GM12878 (cell line): Measurements from ENCODE around the gene MRPL55. TPM values are rescaled to one million over a fixed set of nuclear protein-coding genes. Genes with fewer than 3 reads are reported as not detected.

ENCODE experiments used
- ATAC-seq: fragments of 200-7000 bp; cut with Tn5 transposase; 3 replicates; pipeline ENCODE4 v1.9.1; 2020; ENCODE audit warnings: mild to moderate bottlenecking, moderate library complexity
- BruUV-seq: library from RNA; stranded (reverse); fragments of 400-500 nt; replicated peaks from 2 replicates; lab custom pipeline; 2021; lab: Mats Ljungman, UMichigan
- CTCF ChIA-PET: fragments of 300-600 bp; sonication (Branson Sonifier 250); formaldehyde crosslinking; extraction: SDS; loops from one replicate; lab custom pipeline; 2021; ENCODE audit warnings: inconsistent platforms; lab: Yijun Ruan, JAX
- POLR2A ChIA-PET: fragments of 350-600 bp; formaldehyde crosslinking; extraction: SDS; loops from one replicate; lab custom pipeline; 2021; ENCODE audit warnings: inconsistent platforms; lab: Charles Lee
- RAD21 ChIA-PET: fragments of 300-600 bp; sonication (Branson Sonifier 250); formaldehyde crosslinking; loops from one replicate; lab custom pipeline; 2023; ENCODE audit warnings: antibody characterized with exemption; ENCODE audit not compliant: unreplicated experiment; lab: Charles Lee
- SMC1A ChIA-PET: fragments of 300-600 bp; sonication (Branson Sonifier 250); formaldehyde crosslinking; loops from one replicate; lab custom pipeline; 2023; ENCODE audit not compliant: unreplicated experiment, uncharacterized antibody; lab: Charles Lee
- DNase-seq: peaks from one replicate; pipeline ENCODE4 v3.0.0-alpha.2; 2011; ENCODE audit warnings: low read depth, low spot score
- FAIRE-seq: peaks from 3 replicates; lab custom pipeline; 2011; peaks lifted over from hg19 to GRCh38; lab: Jason Lieb, UNC
- H2AFZ ChIP-seq: 2 replicates; pipeline ENCODE4 v1.6.0; 2011; ENCODE audit warnings: low read depth, low read length, control low read depth; ENCODE audit not compliant: control insufficient read depth
- H3K27ac ChIP-seq: 2 replicates; pipeline ENCODE4 v1.5.1; 2011; ENCODE audit warnings: control low read depth; ENCODE audit not compliant: control insufficient read depth, insufficient read depth
- H3K27me3 ChIP-seq, 2 experiments: replicated peaks in 1 of 2; 2 replicates each; pipeline versions ENCODE4 v1.6.0 to v1.6.1; 2011; ENCODE audit warnings: low read length in 1 of 2; ENCODE audit not compliant: control insufficient read depth in 2 of 2, insufficient read depth in 2 of 2
- H3K36me3 ChIP-seq, 2 experiments: 2 replicates each; pipeline ENCODE4 v1.5.1; 2011; ENCODE audit warnings: low read length in 1 of 2; ENCODE audit not compliant: control insufficient read depth in 2 of 2, insufficient read depth in 2 of 2
- H3K4me1 ChIP-seq: 2 replicates; pipeline ENCODE4 v1.6.1; 2011; ENCODE audit warnings: mild to moderate bottlenecking, low read length, moderate library complexity, mixed read lengths; ENCODE audit not compliant: control insufficient read depth, insufficient read depth
- H3K4me2 ChIP-seq: 2 replicates; pipeline ENCODE4 v1.6.0; 2011; ENCODE audit warnings: control low read depth; ENCODE audit not compliant: control insufficient read depth, insufficient read depth
- H3K4me3 ChIP-seq: fragments of 200-600 bp; sonication (generic); 2 replicates; pipeline ENCODE4 v1.5.1; 2016
- H3K79me2 ChIP-seq: 2 replicates; pipeline ENCODE4 v1.6.0; 2011; ENCODE audit warnings: low read length; ENCODE audit not compliant: control insufficient read depth, insufficient read depth
- H3K9ac ChIP-seq: 2 replicates; pipeline ENCODE4 v1.8.0; 2011; ENCODE audit warnings: low read length, control low read depth, mixed read lengths; ENCODE audit not compliant: control insufficient read depth, insufficient read depth
- H3K9me3 ChIP-seq: replicated peaks from 3 replicates; pipeline ENCODE4 v1.5.1; 2011; ENCODE audit warnings: mild to moderate bottlenecking, low read length; ENCODE audit not compliant: control insufficient read depth, insufficient read depth
- H4K20me1 ChIP-seq: 2 replicates; pipeline ENCODE4 v1.6.0; 2011; ENCODE audit not compliant: control insufficient read depth, insufficient read depth
- BACH1 ChIP-seq: fragments of 450-650 bp; IDR thresholded peaks from 2 replicates; pipeline ENCODE4 v1.6.1; 2017; ENCODE audit warnings: mild to moderate bottlenecking, borderline replicate concordance
- CEBPB ChIP-seq, 2 experiments: fragments of 150-350 bp in 1 of 2; IDR thresholded peaks; 2 replicates each; pipeline ENCODE4 v1.6.1; 2012 to 2014; ENCODE audit warnings: low read depth in 2 of 2, low read length in 2 of 2, borderline replicate concordance in 1 of 2, inconsistent platforms in 1 of 2
- CHD2 ChIP-seq: IDR thresholded peaks from 2 replicates; pipeline ENCODE4 v1.6.1; 2011; ENCODE audit warnings: low read depth, low read length, improper control_type of control experiment, borderline replicate concordance
- MYC ChIP-seq: IDR thresholded peaks from 2 replicates; pipeline ENCODE4 v1.6.1; 2011; ENCODE audit warnings: mild to moderate bottlenecking, low read length, moderate library complexity, inconsistent platforms; ENCODE audit not compliant: insufficient read depth, insufficient replicate concordance, insufficient read length, severe bottlenecking
- NFXL1 ChIP-seq: fragments of 450-650 bp; IDR thresholded peaks from 2 replicates; pipeline ENCODE4 v1.6.1; 2017; ENCODE audit warnings: antibody characterized with exemption, mild to moderate bottlenecking, borderline replicate concordance
- NR2C1 ChIP-seq: fragments of 450-650 bp; IDR thresholded peaks from 2 replicates; pipeline ENCODE4 v1.6.1; 2017; ENCODE audit warnings: antibody characterized with exemption, mild to moderate bottlenecking, moderate library complexity
- WRNIP1 ChIP-seq: IDR thresholded peaks from 2 replicates; pipeline ENCODE4 v1.6.1; 2011; ENCODE audit warnings: low read depth, low read length, improper control_type of control experiment, borderline replicate concordance
- YBX1 ChIP-seq: fragments of 450-650 bp; IDR thresholded peaks from 2 replicates; pipeline ENCODE4 v1.6.1; 2016; ENCODE audit warnings: antibody characterized with exemption
- ZNF217 ChIP-seq: fragments of 450-650 bp; IDR thresholded peaks from 2 replicates; pipeline ENCODE4 v1.6.1; 2017; ENCODE audit warnings: antibody characterized with exemption, mild to moderate bottlenecking
- WGBS: methylation state at CpG from one replicate; pipeline ENCODE4 v1.1.6; 2016; ENCODE audit warnings: low lambda C conversion rate; ENCODE audit not compliant: insufficient replicate concordance, insufficient coverage; ENCODE audit errors: missing lambda C conversion rate; 5-methylcytosine and 5-hydroxymethylcytosine counted together
- in situ Hi-C: fragments of 300-500 bp; cut with MboI; formaldehyde crosslinking; loops from 9 replicates; pipeline ENCODE4 v1.14.3; 2018; ENCODE audit warnings: mixed read lengths
- intact Hi-C: fragments of 100-400 bp; cut with micrococcal nuclease; formaldehyde crosslinking; loops from one replicate; pipeline ENCODE4 v1.14.2; 2022; ENCODE audit not compliant: unreplicated experiment
- polyA plus RNA-seq, 11 experiments: library from polyadenylated mRNA; depleted of rRNA in 4 of 11; unstranded in 6 of 11; stranded (reverse) in 5 of 11; fragments of >200 nt; fragmentation: Nextera tagmentation in 4 of 11; fragmentation: Illumina TruSeq in 1 of 11; extraction: Ambion mirVana in 4 of 11; extraction: Trizol in 1 of 11; gene quantifications; 1 replicate in 1 of 11; 2 replicates in 10 of 11; pipeline versions ENCODE4 v1.2.1 to v1.2.3, GENCODE V29; 2011 to 2016; ENCODE audit warnings: inconsistent platforms in 2 of 11, missing spikeins in 2 of 11, low read depth in 1 of 11
- total RNA-seq, 4 experiments: library from RNA; depleted of rRNA in 3 of 4; stranded (reverse); fragments of >200 nt in 3 of 4; fragmentation: Illumina TruSeq in 1 of 4; extraction: Trizol in 1 of 4; gene quantifications; 2 replicates each; pipeline versions ENCODE4 v1.2.1 to v1.2.3, GENCODE V29; 2013 to 2021
- TF ChIP-seq, protein P1 (sequence below): fragments of 450-650 bp; IDR thresholded peaks from 2 replicates; pipeline ENCODE4 v1.6.1; 2017; ENCODE audit warnings: antibody characterized with exemption, mild to moderate bottlenecking, moderate library complexity

The MRPL55 gene
- total and polyA plus RNA-seq, 10 of the 15 experiments (the other 5 are each of a cell fraction or from before 2014, with no cell fraction given), result 15.1 to 143 (median 55.8) TPM

DNA sequence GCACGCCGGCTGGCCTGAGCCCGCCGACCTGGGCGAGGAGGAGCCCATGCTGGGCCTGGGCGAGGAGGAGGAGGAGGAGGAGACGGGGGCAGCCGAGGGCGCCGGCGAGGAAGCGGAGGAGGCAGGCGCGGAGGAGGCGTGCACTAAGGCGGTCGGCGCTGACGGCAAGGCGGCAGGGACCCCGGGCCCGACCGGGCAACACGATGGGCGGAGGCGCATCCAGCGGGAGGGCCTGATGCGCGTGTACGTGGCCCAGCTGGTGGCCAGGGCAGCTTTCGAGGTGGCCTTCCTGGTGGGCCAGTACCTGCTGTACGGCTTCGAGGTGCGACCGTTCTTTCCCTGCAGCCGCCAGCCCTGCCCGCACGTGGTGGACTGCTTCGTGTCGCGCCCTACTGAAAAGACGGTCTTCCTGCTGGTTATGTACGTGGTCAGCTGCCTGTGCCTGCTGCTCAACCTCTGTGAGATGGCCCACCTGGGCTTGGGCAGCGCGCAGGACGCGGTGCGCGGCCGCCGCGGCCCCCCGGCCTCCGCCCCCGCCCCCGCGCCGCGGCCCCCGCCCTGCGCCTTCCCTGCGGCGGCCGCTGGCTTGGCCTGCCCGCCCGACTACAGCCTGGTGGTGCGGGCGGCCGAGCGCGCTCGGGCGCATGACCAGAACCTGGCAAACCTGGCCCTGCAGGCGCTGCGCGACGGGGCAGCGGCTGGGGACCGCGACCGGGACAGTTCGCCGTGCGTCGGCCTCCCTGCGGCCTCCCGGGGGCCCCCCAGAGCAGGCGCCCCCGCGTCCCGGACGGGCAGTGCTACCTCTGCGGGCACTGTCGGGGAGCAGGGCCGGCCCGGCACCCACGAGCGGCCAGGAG is 49.3 kb upstream of the MRPL55 start:
- 89% methylated on average over 56 of the region's 98 CpGs for WGBS
- ChIA-PET RAD21 (no interaction called here), CTCF (no interaction called here), SMC1A (no interaction called here), POLR2A (no interaction called here)
- Histone ChIP-seq H3K9ac (no peak overlapping the region), H2AFZ (no peak overlapping the region), H4K20me1 (no peaks in the 10 kb centered on the region; the same call in 1 of the 2 replicates), H3K79me2 (no peaks in the 10 kb centered on the region), H3K36me3 (no peaks in the 10 kb centered on the region), H3K4me2 (no peak overlapping the region), H3K9me3 (no peaks in the 10 kb centered on the region)
- intact Hi-C loops, result no loop called here
- BruUV-seq, result no TSS peak
- DNase-seq (no peak), FAIRE-seq (no peak)
- no peak for TF ChIP-seq WRNIP1
- TF ChIP-seq MYC, result no peak
- TF ChIP-seq, protein P1, sequence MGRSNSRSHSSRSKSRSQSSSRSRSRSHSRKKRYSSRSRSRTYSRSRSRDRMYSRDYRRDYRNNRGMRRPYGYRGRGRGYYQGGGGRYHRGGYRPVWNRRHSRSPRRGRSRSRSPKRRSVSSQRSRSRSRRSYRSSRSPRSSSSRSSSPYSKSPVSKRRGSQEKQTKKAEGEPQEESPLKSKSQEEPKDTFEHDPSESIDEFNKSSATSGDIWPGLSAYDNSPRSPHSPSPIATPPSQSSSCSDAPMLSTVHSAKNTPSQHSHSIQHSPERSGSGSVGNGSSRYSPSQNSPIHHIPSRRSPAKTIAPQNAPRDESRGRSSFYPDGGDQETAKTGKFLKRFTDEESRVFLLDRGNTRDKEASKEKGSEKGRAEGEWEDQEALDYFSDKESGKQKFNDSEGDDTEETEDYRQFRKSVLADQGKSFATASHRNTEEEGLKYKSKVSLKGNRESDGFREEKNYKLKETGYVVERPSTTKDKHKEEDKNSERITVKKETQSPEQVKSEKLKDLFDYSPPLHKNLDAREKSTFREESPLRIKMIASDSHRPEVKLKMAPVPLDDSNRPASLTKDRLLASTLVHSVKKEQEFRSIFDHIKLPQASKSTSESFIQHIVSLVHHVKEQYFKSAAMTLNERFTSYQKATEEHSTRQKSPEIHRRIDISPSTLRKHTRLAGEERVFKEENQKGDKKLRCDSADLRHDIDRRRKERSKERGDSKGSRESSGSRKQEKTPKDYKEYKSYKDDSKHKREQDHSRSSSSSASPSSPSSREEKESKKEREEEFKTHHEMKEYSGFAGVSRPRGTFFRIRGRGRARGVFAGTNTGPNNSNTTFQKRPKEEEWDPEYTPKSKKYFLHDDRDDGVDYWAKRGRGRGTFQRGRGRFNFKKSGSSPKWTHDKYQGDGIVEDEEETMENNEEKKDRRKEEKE, result no peak
- no peak for TF ChIP-seq YBX1
- no peak for TF ChIP-seq NR2C1
- no peak for TF ChIP-seq BACH1
- TF ChIP-seq NFXL1, result no peak
- TF ChIP-seq ZNF217, result no peak
- no peak for TF ChIP-seq CEBPB (IDR thresholded peaks at IDR 0.05; ENCODE audit: borderline replicate concordance in 1 of 2, low read depth in 2 of 2, low read length in 2 of 2)
- no peak for TF ChIP-seq CHD2
- TF ChIP-seq, all 136 proteins: peak for 0
- Histone ChIP-seq H3K27me3 (no peaks in the 10 kb centered on the region), H3K4me1 (no peaks in the 10 kb centered on the region), H3K4me3 (no peak overlapping the region), H3K27ac (no peak overlapping the region)
- ATAC-seq, result no peak
- in situ Hi-C loops, result no loop called here
